NCI-H446 (cell line): ENCODE data around the gene MYH13.
"Not testable (repeated sequence)": the region's sequence is repeated elsewhere in the genome, so short reads cannot be mapped to it uniquely, and the experiment has no call there.

Experiments used
- DNase-seq, 2 experiments: peaks; one replicate each; lab custom pipeline; 2025; lab: John Stamatoyannopoulos, UW

MYH13 gene

GRCh38 chr17:10304758-10305300, 68.0 kb downstream of the MYH13 start:
- DNase-seq, result no peak

DNA sequence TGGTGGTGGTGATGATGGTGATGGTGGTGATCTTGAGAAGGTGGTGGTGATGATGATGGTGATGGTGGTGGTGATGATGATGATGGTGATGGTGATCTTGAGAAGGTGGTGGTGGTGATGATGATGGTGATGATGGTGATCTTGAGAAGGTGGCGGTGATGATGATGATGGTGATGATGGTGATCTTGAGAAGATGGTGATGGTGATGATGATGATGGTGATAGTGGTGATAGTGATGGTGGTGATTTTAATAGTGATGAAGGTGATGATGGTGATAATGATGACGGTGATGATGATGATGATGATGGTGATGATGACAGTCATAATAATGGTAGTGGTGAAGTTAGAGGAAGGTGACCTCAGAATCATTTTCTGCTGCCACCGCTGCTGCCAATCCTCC, 75.1 kb downstream of the MYH13 start:
- DNase-seq, result no peak

DNA sequence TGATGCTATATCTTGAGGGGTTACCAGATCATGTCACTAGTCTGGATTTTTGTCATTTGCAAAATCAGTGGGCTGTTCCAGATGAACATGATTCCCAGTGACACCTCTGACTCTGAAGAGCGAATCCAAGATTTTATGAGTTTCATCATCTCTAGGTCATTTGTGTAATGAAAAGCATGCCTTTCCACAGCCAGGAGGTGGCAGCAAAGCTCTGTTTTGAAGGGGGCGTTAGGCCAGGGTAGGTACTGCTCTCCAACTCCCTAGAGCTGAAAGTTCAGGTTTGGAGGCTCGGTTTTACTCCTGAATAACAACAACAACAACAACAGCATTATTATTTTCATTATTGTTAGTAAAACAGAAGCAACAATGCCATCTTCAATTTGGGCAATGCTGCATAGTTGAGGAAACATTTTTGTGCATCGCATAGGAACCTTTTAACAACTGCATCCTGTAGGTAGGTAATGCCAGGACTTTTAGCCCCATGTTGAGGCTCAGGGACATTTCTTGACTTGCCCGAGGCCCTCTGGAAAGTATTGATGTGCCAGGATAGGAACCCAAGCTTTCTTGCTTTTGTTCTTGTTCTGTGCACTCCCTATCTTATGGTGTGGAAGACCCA, 77.0 kb downstream of the MYH13 start:
- peak in 1 of 2 experiments; percentile 23 for DNase-seq

GRCh38 chr17:10294180-10294579, 78.6 kb downstream of the MYH13 start:
- DNase-seq, result no peak

GRCh38 chr17:10292057-10292937, 80.5 kb downstream of the MYH13 start:
- no peak for DNase-seq

DNA sequence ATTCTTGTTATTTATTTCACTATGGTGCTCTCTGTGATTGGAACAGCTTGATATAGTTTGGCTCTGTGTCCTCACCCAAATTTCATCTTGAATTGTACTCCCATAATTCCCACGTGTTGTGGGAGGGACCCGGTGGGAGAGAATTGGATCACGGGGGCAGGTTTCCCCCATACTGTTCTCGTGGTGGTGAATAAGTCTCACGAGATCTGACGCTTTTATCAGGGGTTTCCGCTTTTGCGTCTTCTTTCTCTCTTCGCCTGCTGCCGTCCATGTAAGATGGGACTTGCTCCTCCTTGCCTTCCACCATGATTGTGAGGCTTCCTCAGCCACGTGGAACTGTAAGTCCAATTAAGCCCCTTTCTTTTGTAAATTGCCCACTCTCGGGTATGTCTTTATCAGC, 81.2 kb downstream of the MYH13 start:
- not testable (repeated sequence) for DNase-seq

GRCh38 chr17:10290041-10290440, 82.8 kb downstream of the MYH13 start:
- DNase-seq, result no peak

DNA sequence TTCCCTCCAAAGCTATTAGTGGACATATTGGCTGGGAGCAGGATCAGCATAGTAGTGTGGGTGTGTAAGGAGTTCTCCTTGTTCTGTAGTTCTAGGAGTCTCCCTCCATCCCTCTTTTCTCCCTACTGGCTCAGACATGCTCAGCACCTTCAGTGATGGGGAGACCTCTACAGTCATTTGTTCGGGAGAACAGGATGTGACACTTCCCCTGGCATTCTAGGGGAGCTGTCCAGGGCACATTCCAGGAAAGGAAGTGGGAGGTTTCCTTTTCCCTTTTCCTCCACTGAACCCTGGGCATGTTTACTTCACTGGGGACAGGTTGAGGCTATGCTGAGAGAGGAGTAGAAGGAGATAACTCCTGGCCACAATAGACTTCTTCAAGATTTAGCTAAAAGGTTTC, 86.5 kb downstream of the MYH13 start:
- DNase-seq, result no peak

GRCh38 chr17:10285896-10286295, 86.9 kb downstream of the MYH13 start:
- no peak for DNase-seq

GRCh38 chr17:10280068-10280467, 92.7 kb downstream of the MYH13 start:
- no peak for DNase-seq

DNA sequence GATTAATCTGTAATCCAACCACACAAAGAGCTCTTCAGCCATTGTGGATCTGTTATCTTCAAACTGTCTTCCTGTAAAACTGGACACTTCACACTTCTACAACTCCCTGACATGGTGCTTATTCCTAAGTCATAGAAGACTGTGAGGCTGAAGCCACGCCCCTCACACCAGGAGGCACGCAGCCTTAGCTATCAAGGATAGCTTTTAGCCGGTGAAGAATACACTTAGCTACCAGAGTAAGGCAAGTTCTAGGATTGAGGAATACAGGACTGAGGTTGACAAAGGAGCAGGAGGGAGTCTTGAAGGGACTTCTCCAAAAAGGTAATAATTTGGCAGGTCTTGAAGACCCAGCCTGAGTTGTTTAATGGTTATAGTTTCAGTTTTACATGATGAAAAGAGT, 94.6 kb downstream of the MYH13 start:
- no peak for DNase-seq

GRCh38 chr17:10276436-10276835, 96.4 kb downstream of the MYH13 start:
- no peak for DNase-seq

DNA sequence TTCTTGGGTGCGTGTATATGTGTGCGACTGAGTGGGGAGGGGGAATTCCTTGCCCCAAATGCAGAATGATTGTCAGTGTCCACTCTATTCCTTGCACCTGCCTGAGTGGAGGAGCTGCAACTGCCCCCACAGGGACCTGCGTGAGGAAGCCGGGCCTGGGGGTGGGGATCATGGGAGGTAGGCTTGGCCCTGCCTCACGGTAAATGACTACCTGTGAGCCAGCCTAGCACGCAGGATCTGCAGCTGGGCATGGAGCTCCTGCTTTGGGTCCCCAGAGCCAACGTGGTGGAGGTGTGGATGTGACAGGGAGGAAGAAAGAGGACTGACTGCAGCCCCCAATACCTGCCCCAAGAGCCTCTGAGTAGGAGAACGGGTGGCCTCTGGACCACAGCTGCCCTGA, 97.4 kb downstream of the MYH13 start:
- no peak for DNase-seq

GRCh38 chr17:10271106-10271562, 101.7 kb downstream of the MYH13 start:
- no peak for DNase-seq

DNA sequence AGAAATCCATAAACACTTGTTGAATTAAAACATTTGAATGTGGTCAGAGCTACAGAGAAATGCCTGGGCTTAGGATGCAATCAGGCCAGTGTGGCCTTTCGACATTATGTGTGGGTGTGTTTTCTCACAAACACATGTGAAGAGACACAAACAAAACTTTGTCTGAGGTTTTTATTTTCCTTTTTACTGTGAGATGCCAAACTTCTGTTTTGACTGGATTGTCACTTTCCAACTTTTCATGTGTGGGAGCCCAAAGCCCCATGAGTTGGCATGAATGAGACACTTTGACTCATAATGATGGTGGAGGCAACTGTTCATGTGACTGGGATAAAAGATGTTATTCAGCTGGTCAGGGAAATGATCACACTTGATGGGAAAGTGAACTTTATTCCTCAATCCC, 102.5 kb downstream of the MYH13 start:
- no peak for DNase-seq

DNA sequence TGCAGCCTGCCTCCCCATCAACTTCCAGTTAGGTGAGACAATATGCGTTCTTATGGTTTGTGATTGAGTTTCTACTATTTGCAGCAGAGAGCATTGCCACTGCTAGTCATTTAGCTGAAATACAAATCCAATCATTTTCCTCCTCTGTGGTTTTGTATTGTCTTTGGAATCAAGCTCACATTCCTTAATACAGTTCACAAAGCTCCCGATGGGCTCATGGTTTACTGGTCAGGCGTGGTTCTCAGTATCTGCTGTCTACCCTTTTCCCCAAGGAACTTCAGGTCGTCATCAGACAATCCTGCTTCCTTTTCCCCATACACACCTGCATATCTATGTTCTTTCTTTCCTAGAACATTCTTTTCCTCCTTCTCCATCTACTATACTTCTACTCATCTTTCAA, 104.8 kb downstream of the MYH13 start:
- DNase-seq, result no peak

DNA sequence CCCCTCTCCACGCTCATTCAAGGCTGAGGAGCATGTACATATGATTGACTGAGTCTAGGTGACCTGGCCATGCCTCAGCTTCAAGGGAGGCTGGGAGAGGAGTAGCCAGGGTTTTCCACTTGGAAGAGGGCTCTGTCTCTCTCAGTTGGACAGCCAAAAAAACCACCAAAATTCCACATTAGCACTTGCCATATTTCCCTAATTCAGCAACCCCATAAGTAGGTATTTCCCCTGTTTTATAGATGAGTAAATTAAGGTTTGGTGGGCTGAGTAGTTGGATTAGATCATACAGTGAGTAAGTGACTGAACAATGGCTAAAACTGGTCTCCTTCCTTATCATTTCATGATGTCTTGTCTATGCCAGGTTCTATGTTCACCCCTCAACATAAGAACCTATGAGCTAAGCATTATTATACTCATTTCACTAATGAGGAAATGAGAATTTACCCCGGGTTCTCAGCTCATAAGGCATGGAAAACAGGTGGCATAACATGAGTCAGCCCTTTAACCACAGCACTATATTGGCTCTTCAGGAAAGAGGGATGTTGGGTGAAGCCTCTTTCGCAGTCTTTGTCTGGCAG, 106.4 kb downstream of the MYH13 start:
- DNase-seq, result no peak

DNA sequence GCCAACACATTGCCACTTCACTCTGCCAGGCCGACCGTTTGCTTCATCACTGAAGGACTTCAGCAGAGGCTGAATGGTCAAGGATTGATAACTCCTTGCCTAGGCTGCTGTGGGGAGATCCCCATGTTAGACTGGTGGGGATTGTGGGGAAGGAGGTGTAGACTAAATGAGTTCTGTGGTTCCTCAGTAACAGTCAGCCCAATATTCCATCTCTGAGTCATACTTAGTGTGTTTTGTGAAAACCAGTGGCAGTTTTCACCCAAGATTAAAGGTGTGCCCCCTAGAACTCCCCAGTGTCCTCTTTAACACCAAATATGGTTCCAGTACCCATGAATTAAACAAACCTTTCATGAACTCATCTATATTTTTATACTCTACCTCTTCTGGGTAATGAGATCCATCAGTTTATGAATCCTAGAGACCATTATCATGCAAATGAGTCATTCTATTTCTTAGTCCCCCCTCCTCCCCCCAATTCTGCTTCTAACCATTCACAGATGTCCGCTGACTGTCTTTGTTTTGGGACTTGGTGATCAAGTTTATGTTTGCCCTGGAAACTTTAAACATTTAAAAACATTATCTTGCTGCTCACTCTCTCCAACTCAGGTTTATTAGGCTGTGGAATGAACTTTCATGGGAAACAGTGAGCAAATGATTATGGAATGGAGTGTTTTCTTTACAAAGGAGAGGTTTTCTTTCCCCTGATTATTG, 107.6 kb downstream of the MYH13 start:
- DNase-seq, result no peak

DNA sequence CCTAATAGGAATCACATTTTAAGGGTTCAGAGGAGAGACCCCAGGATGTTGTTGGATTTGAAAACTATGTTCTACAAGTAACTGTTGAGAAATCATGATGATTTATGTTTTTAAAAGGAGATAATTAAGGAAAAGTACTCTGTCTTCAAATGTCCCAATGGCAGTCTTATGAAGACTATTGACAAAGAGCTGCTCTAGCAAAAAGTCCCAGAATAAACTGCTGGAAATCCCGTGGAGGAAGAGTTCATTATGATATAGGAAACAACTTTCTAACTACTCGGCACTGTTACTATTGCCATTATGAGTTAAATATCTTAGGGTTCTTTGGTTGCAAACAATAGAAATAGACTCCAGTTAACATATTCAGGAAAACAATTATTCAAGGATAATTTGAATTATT, 108.8 kb downstream of the MYH13 start:
- DNase-seq, result no peak

- no peak for DNase-seq
Observed at GRCh38 chr17:10262451-10262850, 110.4 kb downstream of the MYH13 start.

GRCh38 chr17:10261098-10261497, 111.7 kb downstream of the MYH13 start:
- DNase-seq, result no peak
